ENCODE data around the gene RASL10A. TPM values are rescaled to one million over a fixed set of nuclear protein-coding genes. Genes with fewer than 3 reads are reported as not detected.
A peak's percentile ranks its signal among the peaks of the same experiment; 100 is the strongest.
"Not testable (repeated sequence)": the region's sequence is repeated elsewhere in the genome, so short reads cannot be mapped to it uniquely, and the experiment has no call there.

Gene RASL10A
- 2.2 TPM for total RNA-seq

DNA sequence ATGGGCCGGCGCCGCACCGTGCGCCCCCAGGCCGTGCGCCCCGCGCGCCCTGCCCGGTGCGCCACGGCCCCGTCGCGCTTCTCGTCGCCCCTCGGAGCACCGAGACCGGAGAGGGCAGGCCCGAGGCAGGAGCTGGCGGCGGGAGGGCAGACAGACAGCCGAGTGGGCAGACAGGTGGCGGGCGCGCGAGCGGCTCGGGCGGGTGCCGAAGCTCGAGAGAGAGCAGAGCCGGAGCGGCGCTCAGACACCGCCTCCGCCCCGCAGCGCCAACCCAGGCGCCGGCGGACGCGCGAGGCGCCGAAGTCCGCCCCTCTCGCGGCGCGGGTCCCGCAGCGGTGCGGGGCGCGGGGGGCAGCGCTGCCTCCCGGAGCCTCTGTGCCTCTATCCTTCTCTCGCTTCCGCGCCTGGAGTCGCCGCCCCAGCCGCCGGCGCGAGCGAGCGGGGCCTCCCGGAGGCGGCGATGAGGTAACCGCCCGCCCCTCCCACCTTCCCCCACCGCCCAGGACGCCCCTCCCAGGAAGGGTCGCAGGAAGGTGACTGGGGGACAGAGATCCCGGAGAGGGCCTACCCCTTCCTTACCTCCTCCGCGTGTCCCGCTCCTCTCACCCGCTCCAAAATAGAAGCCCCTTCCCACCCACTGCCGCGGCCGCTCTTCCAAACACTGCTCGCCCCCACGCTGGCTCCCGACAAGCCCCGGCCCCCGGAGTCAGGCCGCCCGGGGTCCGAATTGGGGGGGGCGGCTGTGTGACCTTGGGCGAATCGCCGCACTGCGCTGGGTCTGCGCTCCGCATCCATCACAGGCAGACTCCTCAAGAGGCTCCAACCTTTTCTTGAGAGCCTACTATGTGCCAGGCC lies at the start of gene RASL10A:
Gene RASL10A (minus strand): TSS at position 412 of the 855 bp plus-strand sequence. CDS start 451 bp downstream, outside the sequence.
- DNase-seq (ENCODE audit: low spot score), result no peak
- no peak for ATAC-seq

GRCh38 chr22:29359469-29359868 lies 44.0 kb upstream of the RASL10A start:
- intact Hi-C loops (cut with DNase I), result loop anchor here (10.0 kb wide), 1 partner anchor 55 kb away; the partner anchor contains the start of gene GAS2L1
- ATAC-seq (peak; percentile 75), DNase-seq (ENCODE audit: low spot score) (peak; percentile 70)

More for the DNA sequence above, at the start of gene RASL10A:
- intact Hi-C loops (cut with DNase I), result no loop called here

DNA sequence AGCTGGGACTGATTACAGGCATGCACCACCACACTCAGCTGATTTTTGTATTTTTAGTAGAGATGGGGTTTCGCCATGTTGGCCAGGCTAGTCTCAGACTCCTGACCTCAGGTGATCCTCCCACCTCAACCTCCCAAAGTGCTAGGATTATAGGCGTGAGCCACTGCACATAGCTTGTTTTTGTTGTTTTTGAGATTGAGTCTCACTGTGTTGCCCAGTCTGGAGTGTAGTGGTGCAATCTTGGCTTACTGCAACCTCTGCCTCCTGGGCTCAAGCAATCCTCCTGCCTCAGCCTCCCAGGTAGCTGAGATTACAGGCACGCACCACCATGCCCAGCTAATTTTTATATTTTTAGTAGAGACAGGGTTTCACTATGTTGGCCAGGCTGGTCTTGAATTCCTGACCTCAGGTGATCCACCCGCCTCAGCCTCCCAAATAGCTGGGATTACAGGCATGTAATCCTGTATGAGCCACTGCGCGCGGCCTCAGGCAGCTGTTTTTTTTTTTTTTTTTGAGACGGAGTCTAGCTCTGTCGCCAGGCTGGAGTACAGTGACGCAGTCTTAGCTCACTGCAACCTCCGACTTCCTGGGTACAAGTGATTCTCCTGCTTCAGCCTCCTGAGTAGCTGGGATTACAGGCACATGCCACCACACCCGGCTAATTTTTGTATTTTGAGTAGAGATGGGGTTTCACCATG lies 41.8 kb upstream of the RASL10A start:
- intact Hi-C loops (cut with DNase I), result loop anchor here (10.0 kb wide), 1 partner anchor 53 kb away; the partner anchor contains the start of gene GAS2L1
- ATAC-seq; DNase-seq (ENCODE audit: low spot score): not testable (repeated sequence)

GRCh38 chr22:29353860-29354259 lies 38.4 kb upstream of the RASL10A start:
- ATAC-seq, result no peak
- intact Hi-C loops (cut with DNase I), result loop anchor here (10.0 kb wide), 1 partner anchor 49 kb away; the partner anchor contains the start of gene GAS2L1
- DNase-seq (ENCODE audit: low spot score), result no peak

- no peak for DNase-seq (ENCODE audit: low spot score)
- no peak for ATAC-seq
- intact Hi-C loops (cut with DNase I), result loop anchor here (10.0 kb wide), 1 partner anchor 48 kb away; the partner anchor contains the start of gene GAS2L1
Observed at GRCh38 chr22:29353286-29353685, 37.8 kb upstream of the RASL10A start.

DNA sequence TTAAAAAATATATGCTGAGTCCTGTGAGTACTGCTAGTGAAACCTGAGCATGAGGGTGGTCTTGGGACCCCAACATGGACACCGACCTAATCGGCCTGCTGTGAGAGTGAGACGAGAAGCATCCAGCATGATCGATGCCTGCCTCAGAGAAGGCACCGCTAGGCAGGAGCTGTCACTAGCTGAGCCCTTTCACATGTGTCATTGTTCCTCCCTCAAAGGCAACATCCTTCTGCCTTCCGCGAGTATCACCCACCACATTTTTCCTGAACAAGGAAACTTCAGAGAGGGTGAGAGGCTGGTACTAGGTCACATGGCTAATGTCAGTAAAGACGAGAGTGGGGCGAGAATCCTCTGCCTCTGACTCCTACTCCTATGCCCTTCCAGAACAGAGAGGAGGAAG lies 37.3 kb upstream of the RASL10A start:
- no peak for DNase-seq (ENCODE audit: low spot score)
- ATAC-seq, result peak; percentile 25
- intact Hi-C loops (cut with DNase I), result loop anchor here (10.0 kb wide), 1 partner anchor 48 kb away; the partner anchor contains the start of gene GAS2L1

DNA sequence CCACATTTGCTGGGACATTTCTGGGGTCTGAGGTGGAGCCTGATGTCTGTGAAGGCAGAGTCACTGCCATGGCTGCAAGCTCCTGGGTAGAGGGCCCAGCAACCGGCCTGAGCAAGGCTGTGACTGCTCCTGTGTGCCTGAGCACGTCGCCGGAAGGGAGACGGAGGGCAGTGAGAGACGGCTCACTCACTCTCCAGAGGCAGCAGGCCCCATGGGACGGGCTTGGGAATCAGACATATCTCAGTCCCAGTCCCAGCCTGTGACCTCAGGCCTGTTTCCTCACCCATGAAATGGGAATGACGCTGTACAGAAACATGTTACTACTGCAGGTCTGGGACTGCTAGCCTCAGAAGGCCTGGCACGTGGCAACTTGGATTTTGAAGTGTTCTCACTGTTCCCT lies 36.4 kb upstream of the RASL10A start:
- DNase-seq (ENCODE audit: low spot score) (no peak), ATAC-seq (no peak)
- intact Hi-C loops (cut with DNase I), result loop anchor here (10.0 kb wide), 1 partner anchor 47 kb away; the partner anchor contains the start of gene GAS2L1

DNA sequence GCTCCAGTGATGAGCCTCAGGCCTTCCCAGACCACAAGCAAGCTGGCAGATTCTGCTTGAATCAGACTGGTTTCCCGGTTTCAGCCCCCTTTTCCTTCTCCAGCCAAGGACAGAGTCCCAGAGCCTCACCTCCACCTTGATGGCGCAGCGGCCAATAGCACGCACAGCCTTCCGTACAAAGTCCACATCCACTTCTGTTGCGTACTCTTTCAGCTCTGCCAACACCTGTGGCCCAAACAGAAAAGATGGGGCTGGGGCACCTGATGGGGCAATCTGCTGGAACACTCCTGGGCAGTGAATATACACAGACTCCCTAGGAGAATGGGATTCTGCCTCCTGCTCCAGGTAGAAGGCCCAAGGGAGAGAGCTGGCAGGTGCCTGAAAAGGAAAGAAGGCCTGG lies 35.5 kb upstream of the RASL10A start:
- no peak for ATAC-seq

DNA sequence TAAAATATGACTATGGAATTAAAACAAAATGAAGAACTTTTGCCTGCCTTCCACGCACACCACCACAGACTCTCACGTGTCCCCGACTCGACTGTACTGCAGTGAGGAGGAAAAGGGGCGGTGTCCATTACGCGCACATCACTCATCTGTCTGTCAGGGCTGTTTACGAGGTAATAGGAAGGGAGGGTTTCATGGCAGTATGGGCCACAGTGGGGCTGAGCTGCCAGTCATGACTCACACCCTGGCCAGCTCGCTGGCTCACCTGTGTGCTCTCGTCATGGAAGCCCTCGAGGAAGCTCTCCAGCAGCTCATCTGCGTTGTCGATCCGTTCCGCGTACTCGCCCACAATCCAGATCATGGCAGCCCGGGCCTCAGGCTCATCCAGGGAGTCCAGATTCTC lies 33.5 kb upstream of the RASL10A start:
- DNase-seq (ENCODE audit: low spot score), result no peak
- intact Hi-C loops (cut with DNase I), result no loop called here
- ATAC-seq, result no peak

More for the DNA sequence above, 35.5 kb upstream of the RASL10A start:
- intact Hi-C loops (cut with DNase I), result loop anchor here (10.0 kb wide), 1 partner anchor 46 kb away; the partner anchor contains the start of gene GAS2L1
- no peak for DNase-seq (ENCODE audit: low spot score)

- intact Hi-C loops (cut with DNase I), result no loop called here
- DNase-seq (ENCODE audit: low spot score), result no peak
- no peak for ATAC-seq
Observed at GRCh38 chr22:29348041-29348440, 32.5 kb upstream of the RASL10A start.

DNA sequence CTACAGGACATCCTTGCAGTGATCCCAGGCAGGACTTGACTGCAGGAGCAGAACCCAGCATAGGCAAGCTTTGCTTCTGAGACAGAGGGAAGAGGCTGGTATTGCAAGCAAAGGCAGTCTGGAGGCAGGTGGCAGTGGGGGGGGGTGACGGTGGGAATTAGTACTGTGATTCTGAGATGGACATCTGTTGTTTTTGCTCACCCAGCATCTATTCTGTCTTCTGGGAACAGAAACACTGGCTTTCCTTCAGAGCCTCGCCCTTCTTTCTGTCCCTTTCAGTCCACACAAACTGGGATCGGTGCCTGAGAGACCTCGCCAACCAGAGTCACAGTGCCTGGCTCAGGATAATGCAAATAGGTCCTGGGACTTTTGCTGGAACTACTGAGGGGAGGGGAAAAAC lies 31.2 kb upstream of the RASL10A start:
- DNase-seq (ENCODE audit: low spot score) (no peak), ATAC-seq (peak; percentile 52)
- intact Hi-C loops (cut with DNase I), result no loop called here

DNA sequence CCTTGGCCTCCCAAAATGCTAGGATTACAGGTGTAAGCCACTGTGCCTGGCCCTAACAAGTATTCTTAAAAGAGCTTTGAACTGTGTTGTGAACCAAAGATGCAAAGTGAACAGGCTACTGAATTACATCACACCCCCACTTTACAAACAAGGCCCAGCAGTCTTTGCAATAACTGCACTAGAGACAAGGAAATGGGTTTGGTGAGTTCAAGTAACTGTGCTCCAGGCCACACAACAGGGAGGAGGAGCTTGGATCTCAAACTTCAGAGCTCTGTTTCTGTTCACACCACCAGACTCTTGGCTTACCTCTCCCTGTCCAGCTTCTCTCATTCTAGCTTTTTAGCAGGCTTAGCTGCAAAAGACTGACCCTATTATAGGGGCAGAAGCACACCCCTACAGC lies 30.4 kb upstream of the RASL10A start:
- intact Hi-C loops (cut with DNase I), result no loop called here
- peak; percentile 62 for ATAC-seq
- DNase-seq (ENCODE audit: low spot score), result no peak

DNA sequence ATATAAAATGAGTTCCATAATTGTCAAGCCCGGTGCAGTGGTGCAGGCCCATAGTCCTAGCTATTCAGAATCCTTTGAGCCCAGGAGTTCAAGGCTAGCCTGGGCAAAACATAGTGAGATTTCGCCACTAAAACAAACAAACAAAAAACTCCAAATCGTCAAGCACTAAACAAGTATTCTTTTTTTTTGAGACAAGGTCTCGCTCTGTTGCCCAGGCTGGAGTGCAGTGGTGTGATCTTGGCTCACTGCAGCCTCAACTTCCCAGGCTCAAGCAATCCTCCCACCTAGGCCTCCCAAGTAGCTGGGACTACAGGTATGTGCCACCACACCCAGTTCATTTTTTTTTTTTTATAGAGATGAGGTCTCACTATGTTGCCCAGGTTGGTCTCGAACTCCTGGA lies 29.4 kb upstream of the RASL10A start:
- intact Hi-C loops (cut with DNase I); ATAC-seq; DNase-seq (ENCODE audit: low spot score): not testable (repeated sequence)

DNA sequence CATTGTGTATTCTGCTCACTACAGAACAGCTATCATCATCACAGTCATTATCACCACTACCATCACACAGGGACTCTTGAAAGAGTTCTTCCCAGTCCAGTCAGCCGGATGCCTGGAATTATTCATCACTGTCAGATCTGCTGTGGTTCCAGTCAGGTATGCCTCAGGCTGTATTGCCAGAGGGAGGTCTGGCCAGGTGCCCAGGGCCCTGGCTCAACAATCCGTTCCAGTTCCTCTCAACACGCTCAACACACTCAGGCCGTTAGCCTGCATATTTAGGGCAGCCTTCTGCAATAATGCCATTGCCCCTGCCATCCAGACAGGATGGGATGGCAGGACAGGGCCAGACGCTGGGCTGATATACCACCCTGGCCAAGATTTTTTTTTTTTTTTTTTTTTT lies 28.6 kb upstream of the RASL10A start:
- intact Hi-C loops (cut with DNase I), result no loop called here
- ATAC-seq (no peak), DNase-seq (ENCODE audit: low spot score) (no peak)

- ATAC-seq (no peak), DNase-seq (ENCODE audit: low spot score) (no peak)
- intact Hi-C loops (cut with DNase I), result no loop called here
Observed at GRCh38 chr22:29343313-29343805, 27.9 kb upstream of the RASL10A start.

GRCh38 chr22:29342577-29343312 lies 27.2 kb upstream of the RASL10A start:
- intact Hi-C loops (cut with DNase I), result no loop called here
- no peak for DNase-seq (ENCODE audit: low spot score)

DNA sequence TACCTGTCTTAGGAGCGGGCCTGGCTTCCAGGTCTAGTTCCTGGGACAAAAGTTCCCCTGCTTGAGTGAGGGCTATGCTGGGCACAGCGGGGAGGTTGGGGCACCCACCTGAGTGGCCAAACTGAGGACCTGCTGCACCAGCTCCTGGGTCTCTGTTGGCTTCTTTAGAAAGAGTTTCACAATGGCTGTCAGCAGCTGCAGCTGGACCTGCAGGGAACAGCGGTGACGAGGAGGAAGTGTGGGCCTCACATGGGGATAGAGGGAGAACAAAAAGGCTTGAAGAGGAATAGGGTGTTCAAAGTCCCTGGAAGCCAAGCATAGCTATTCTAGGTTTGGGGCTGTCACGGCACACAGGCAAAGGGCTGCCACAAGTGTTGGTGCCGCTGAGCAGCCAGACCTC lies 26.7 kb upstream of the RASL10A start:
- ATAC-seq (no peak), DNase-seq (ENCODE audit: low spot score) (no peak)
- intact Hi-C loops (cut with DNase I), result no loop called here

More at GRCh38 chr22:29342577-29343312, 27.2 kb upstream of the RASL10A start:
- ATAC-seq, result no peak

DNA sequence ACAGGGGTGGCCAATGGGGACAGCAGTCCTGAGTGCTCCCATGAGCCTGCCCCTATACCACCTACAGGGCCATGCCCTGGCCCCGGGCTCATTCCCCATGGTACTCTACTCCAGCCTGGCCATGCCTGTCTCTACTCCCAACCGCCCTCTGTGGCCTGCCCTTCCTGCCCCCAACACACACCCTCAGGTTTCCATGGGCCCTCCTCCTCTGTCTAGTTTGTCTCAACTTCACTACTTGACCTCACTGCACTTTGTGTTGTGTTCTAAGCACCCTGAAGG lies 26.3 kb upstream of the RASL10A start:
- intact Hi-C loops (cut with DNase I), result no loop called here
- DNase-seq (ENCODE audit: low spot score) (no peak), ATAC-seq (no peak)
